SK-N-SH treated with all-trans-retinoic acid at 6 μM for 48 hours (cell line): Measurements from ENCODE around the gene LUC7L.
A peak's percentile ranks its signal among the peaks of the same experiment; 100 is the strongest.

Experiments used
- ATAC-seq: fragments of 200-7000 bp; cut with Tn5 transposase; 3 replicates; pipeline ENCODE4 v1.9.1; 2020; ENCODE audit warnings: mild to moderate bottlenecking, moderate library complexity
- ARNTL ChIP-seq: fragments of 450-650 bp; formaldehyde crosslinking; IDR thresholded peaks from 2 replicates; pipeline ENCODE4 v1.5.0; 2020; ENCODE audit warnings: low read depth, mild to moderate bottlenecking, moderate library complexity, borderline replicate concordance
- BACH2 ChIP-seq: fragments of 250-450 bp; sonication (Bioruptor Pico); IDR thresholded peaks from 2 replicates; pipeline ENCODE4 v1.9.0; 2021; ENCODE audit warnings: mild to moderate bottlenecking, borderline replicate concordance
- CREB5 ChIP-seq: fragments of 250-450 bp; sonication (Bioruptor Pico); IDR thresholded peaks from 2 replicates; pipeline ENCODE4 v1.5.1; 2020; ENCODE audit warnings: low read depth, mild to moderate bottlenecking, moderate library complexity
- CSDC2 ChIP-seq: fragments of 250-450 bp; sonication (Bioruptor Pico); IDR thresholded peaks from 2 replicates; pipeline ENCODE4 v1.5.0; 2020; ENCODE audit warnings: mild to moderate bottlenecking, moderate library complexity
- CSRNP3 ChIP-seq: fragments of 250-450 bp; sonication (Bioruptor Pico); IDR thresholded peaks from 2 replicates; pipeline ENCODE4 v1.5.1; 2021; ENCODE audit warnings: mild to moderate bottlenecking, moderate library complexity
- ESRRG ChIP-seq: fragments of 250-450 bp; sonication (Bioruptor Pico); IDR thresholded peaks from 2 replicates; pipeline ENCODE4 v1.6.1; 2021; ENCODE audit warnings: mild to moderate bottlenecking
- ISL1 ChIP-seq: fragments of 250-450 bp; sonication (Bioruptor Pico); IDR thresholded peaks from 2 replicates; pipeline ENCODE4 v2.1.2; 2022; ENCODE audit warnings: mild to moderate bottlenecking, moderate library complexity
- PATZ1 ChIP-seq: fragments of 250-450 bp; sonication (Bioruptor Pico); IDR thresholded peaks from 2 replicates; pipeline ENCODE4 v1.8.0; 2020; ENCODE audit warnings: mild to moderate bottlenecking, moderate library complexity, borderline replicate concordance
- POU6F1 ChIP-seq: fragments of 250-450 bp; sonication (Bioruptor Pico); IDR thresholded peaks from 2 replicates; pipeline ENCODE4 v1.8.0; 2021; ENCODE audit warnings: low read depth, mild to moderate bottlenecking, moderate library complexity, borderline replicate concordance
- PPARA ChIP-seq: fragments of 250-450 bp; sonication (Bioruptor Pico); IDR thresholded peaks from 2 replicates; pipeline ENCODE4 v1.5.0; 2020; ENCODE audit warnings: mild to moderate bottlenecking, borderline replicate concordance
- RARB ChIP-seq: fragments of 250-450 bp; sonication (Bioruptor Pico); IDR thresholded peaks from 2 replicates; pipeline ENCODE4 v1.8.0; 2021; ENCODE audit warnings: mild to moderate bottlenecking, moderate library complexity
- SNAI2 ChIP-seq: fragments of 250-450 bp; sonication (Bioruptor Pico); IDR thresholded peaks from 2 replicates; pipeline ENCODE4 v1.5.0; 2020; ENCODE audit warnings: mild to moderate bottlenecking, moderate library complexity
- TCF4 ChIP-seq: fragments of 250-450 bp; sonication (Bioruptor Pico); IDR thresholded peaks from 2 replicates; pipeline ENCODE4 v1.8.0; 2021; ENCODE audit warnings: mild to moderate bottlenecking, moderate library complexity, borderline replicate concordance
- TOX ChIP-seq: fragments of 250-450 bp; sonication (Bioruptor Pico); IDR thresholded peaks from 2 replicates; pipeline ENCODE4 v1.8.0; 2021; ENCODE audit warnings: mild to moderate bottlenecking, moderate library complexity, borderline replicate concordance
- TSHZ2 ChIP-seq: fragments of 250-450 bp; sonication (Bioruptor Pico); IDR thresholded peaks from 2 replicates; pipeline ENCODE4 v1.5.0; 2020; ENCODE audit warnings: mild to moderate bottlenecking, moderate library complexity
- ZC3H10 ChIP-seq: fragments of 250-450 bp; sonication (Bioruptor Pico); IDR thresholded peaks from 2 replicates; pipeline ENCODE4 v1.5.1; 2021; ENCODE audit warnings: mild to moderate bottlenecking, moderate library complexity
- ZFP3 ChIP-seq: fragments of 250-450 bp; sonication (Bioruptor Pico); IDR thresholded peaks from 2 replicates; pipeline ENCODE4 v1.5.0; 2020; ENCODE audit warnings: mild to moderate bottlenecking, moderate library complexity
- ZFP30 ChIP-seq: fragments of 450-650 bp; formaldehyde crosslinking; IDR thresholded peaks from 2 replicates; pipeline ENCODE4 v1.5.0; 2022; ENCODE audit warnings: mild to moderate bottlenecking, moderate library complexity
- ZNF565 ChIP-seq: fragments of 450-650 bp; formaldehyde crosslinking; conservative IDR thresholded peaks from 2 replicates; pipeline ENCODE4 v1.5.0; 2020; ENCODE audit warnings: low read depth, mild to moderate bottlenecking, moderate library complexity
- ZNF70 ChIP-seq: fragments of 450-650 bp; formaldehyde crosslinking; IDR thresholded peaks from 2 replicates; pipeline ENCODE4 v1.5.0; 2020; ENCODE audit warnings: mild to moderate bottlenecking, moderate library complexity

The LUC7L gene

GRCh38 chr16:276426-277077 lies 47.3 kb upstream of the LUC7L start (continued):
- no peak for TF ChIP-seq ZFP3 (CRISPR knock-in tag)

- peak; percentile 43 for ATAC-seq
- no peak for TF ChIP-seq ESRRG (CRISPR knock-in tag)
- TF ChIP-seq ARNTL (CRISPR knock-in tag), result no peak
- TF ChIP-seq ISL1 (CRISPR knock-in tag), result no peak
- no peak for TF ChIP-seq CSRNP3 (CRISPR knock-in tag)
- no peak for TF ChIP-seq CSDC2
- no peak for TF ChIP-seq ZC3H10
- no peak for TF ChIP-seq BACH2 (CRISPR knock-in tag)
- TF ChIP-seq, all 23 proteins: peak for 0
These were observed 46.6 kb upstream of the LUC7L start, which contains the start of gene RGS11 for GRCh38 chr16:275786-276232. TSS of gene RGS11 (minus strand) at chr16:275944. CDS start at chr16:275911, 33 bp downstream.

- no peak for ATAC-seq
These were observed 45.9 kb upstream of the LUC7L start for GRCh38 chr16:275041-275641.

GRCh38 chr16:273547-274421 lies 44.5 kb upstream of the LUC7L start:
- TF ChIP-seq SNAI2 (CRISPR knock-in tag), result no peak
- no peak for TF ChIP-seq CREB5 (CRISPR knock-in tag)
- TF ChIP-seq TCF4 (CRISPR knock-in tag), result no peak
- TF ChIP-seq PPARA (CRISPR knock-in tag), result no peak
- no peak for TF ChIP-seq ZC3H10
- no peak for TF ChIP-seq RARB (CRISPR knock-in tag)
- TF ChIP-seq BACH2 (CRISPR knock-in tag), result no peak
- no peak for TF ChIP-seq ZFP30 (CRISPR knock-in tag)
- TF ChIP-seq POU6F1 (CRISPR knock-in tag), result no peak
- TF ChIP-seq CSDC2, result no peak
- TF ChIP-seq PATZ1 (CRISPR knock-in tag), result no peak
- TF ChIP-seq ARNTL (CRISPR knock-in tag), result no peak
- TF ChIP-seq ESRRG (CRISPR knock-in tag), result no peak
- TF ChIP-seq TOX (CRISPR knock-in tag), result no peak
- TF ChIP-seq ZNF70 (CRISPR knock-in tag), result no peak
- TF ChIP-seq TSHZ2 (CRISPR knock-in tag), result no peak
- no peak for TF ChIP-seq ZNF565 (CRISPR knock-in tag)
- TF ChIP-seq, all 23 proteins: peak for 0
- ATAC-seq, result no peak

More at GRCh38 chr16:275041-275641, 45.9 kb upstream of the LUC7L start:
- no peak for TF ChIP-seq ZFP30 (CRISPR knock-in tag)
- no peak for TF ChIP-seq SNAI2 (CRISPR knock-in tag)
- TF ChIP-seq, all 23 proteins: peak for 0
